ENCODE data around the gene KIF26A.

KIF26A gene

GRCh38 chr14:104195878-104196277, 57.5 kb downstream of the KIF26A start:
- Histone ChIP-seq H3K27me3 (ENCODE audit: low read depth, low read length) (peaks cover 5% of the 10 kb centered on the region; the same call in 1 of the 2 replicates), H3K9me3 (ENCODE audit: insufficient read depth, low read length) (no peaks in the 10 kb centered on the region), H3K79me2 (ENCODE audit: low read length) (no peaks in the 10 kb centered on the region), H3K36me3 (replicated peaks; ENCODE audit: low read depth, low read length) (no peaks in the 10 kb centered on the region), H3K4me3 (ENCODE audit: low read length) (no peak overlapping the region), H3K4me2 (ENCODE audit: low read length) (no peak overlapping the region), H4K20me1 (ENCODE audit: insufficient read depth, low read length) (no peaks in the 10 kb centered on the region), H3K27ac (ENCODE audit: low read length) (no peak overlapping the region), H3K9ac (ENCODE audit: low read length) (no peak overlapping the region), H3K4me1 (ENCODE audit: low read length) (no peaks in the 10 kb centered on the region), H2AFZ (ENCODE audit: low read depth, low read length) (no peak overlapping the region)
- TF ChIP-seq EZH2phosphoT487 (IDR thresholded peaks at IDR 0.05; ENCODE audit: low read depth) = no peak
- no peak for TF ChIP-seq CTCF (IDR thresholded peaks at IDR 0.05; ENCODE audit: low read depth, low read length)

- no peaks in the 10 kb centered on the region for H3K79me2 ChIP-seq (ENCODE audit: low read length)
- H2AFZ ChIP-seq (ENCODE audit: low read depth, low read length) = no peak overlapping the region
- no peak overlapping the region for H3K4me3 ChIP-seq (ENCODE audit: low read length)
- no peak overlapping the region for H3K4me2 ChIP-seq (ENCODE audit: low read length)
- no peak overlapping the region for H3K27ac ChIP-seq (ENCODE audit: low read length)
- peaks cover 5% of the 10 kb centered on the region; the same call in 1 of the 2 replicates for H3K27me3 ChIP-seq (ENCODE audit: low read depth, low read length)
- H3K9me3 ChIP-seq (ENCODE audit: insufficient read depth, low read length) = no peaks in the 10 kb centered on the region
- no peaks in the 10 kb centered on the region for H3K4me1 ChIP-seq (ENCODE audit: low read length)
- H3K36me3 ChIP-seq (replicated peaks; ENCODE audit: low read depth, low read length) = no peaks in the 10 kb centered on the region
- H4K20me1 ChIP-seq (ENCODE audit: insufficient read depth, low read length) = no peaks in the 10 kb centered on the region
- no peak overlapping the region for H3K9ac ChIP-seq (ENCODE audit: low read length)
- TF ChIP-seq EZH2phosphoT487 (IDR thresholded peaks at IDR 0.05; ENCODE audit: low read depth) (no peak), CTCF (IDR thresholded peaks at IDR 0.05; ENCODE audit: low read depth, low read length) (no peak)
Observed at GRCh38 chr14:104196461-104197140, 58.2 kb downstream of the KIF26A start.

- no peak overlapping the region for H2AFZ ChIP-seq (ENCODE audit: low read depth, low read length)
- H3K9me3 ChIP-seq (ENCODE audit: insufficient read depth, low read length) = no peaks in the 10 kb centered on the region
- peaks cover 5% of the 10 kb centered on the region; the same call in 1 of the 2 replicates for H3K27me3 ChIP-seq (ENCODE audit: low read depth, low read length)
- H3K79me2 ChIP-seq (ENCODE audit: low read length) = no peaks in the 10 kb centered on the region
- H3K4me3 ChIP-seq (ENCODE audit: low read length) = no peak overlapping the region
- H3K27ac ChIP-seq (ENCODE audit: low read length) = no peak overlapping the region
- no peaks in the 10 kb centered on the region for H3K36me3 ChIP-seq (replicated peaks; ENCODE audit: low read depth, low read length)
- no peak overlapping the region for H3K4me2 ChIP-seq (ENCODE audit: low read length)
- no peaks in the 10 kb centered on the region for H3K4me1 ChIP-seq (ENCODE audit: low read length)
- no peak overlapping the region for H3K9ac ChIP-seq (ENCODE audit: low read length)
- TF ChIP-seq EZH2phosphoT487 (IDR thresholded peaks at IDR 0.05; ENCODE audit: low read depth) = no peak
- TF ChIP-seq CTCF (IDR thresholded peaks at IDR 0.05; ENCODE audit: low read depth, low read length) = no peak
- no peaks in the 10 kb centered on the region for H4K20me1 ChIP-seq (ENCODE audit: insufficient read depth, low read length)
Observed at GRCh38 chr14:104197449-104198247, 59.3 kb downstream of the KIF26A start.

GRCh38 chr14:104199266-104199895, 61.0 kb downstream of the KIF26A start:
- no peaks in the 10 kb centered on the region for H3K36me3 ChIP-seq (replicated peaks; ENCODE audit: low read depth, low read length)
- H3K4me3 ChIP-seq (ENCODE audit: low read length) = no peak overlapping the region
- no peaks in the 10 kb centered on the region for H3K4me1 ChIP-seq (ENCODE audit: low read length)
- H3K27me3 ChIP-seq (ENCODE audit: low read depth, low read length) = peaks cover 5% of the 10 kb centered on the region; the same call in 1 of the 2 replicates
- no peak overlapping the region for H3K4me2 ChIP-seq (ENCODE audit: low read length)
- no peaks in the 10 kb centered on the region for H3K79me2 ChIP-seq (ENCODE audit: low read length)
- no peak overlapping the region for H2AFZ ChIP-seq (ENCODE audit: low read depth, low read length)
- TF ChIP-seq CTCF (IDR thresholded peaks at IDR 0.05; ENCODE audit: low read depth, low read length) (no peak), EZH2phosphoT487 (IDR thresholded peaks at IDR 0.05; ENCODE audit: low read depth) (no peak)
- H3K27ac ChIP-seq (ENCODE audit: low read length) = no peak overlapping the region
- no peak overlapping the region for H3K9ac ChIP-seq (ENCODE audit: low read length)
- H3K9me3 ChIP-seq (ENCODE audit: insufficient read depth, low read length) = no peaks in the 10 kb centered on the region
- no peaks in the 10 kb centered on the region for H4K20me1 ChIP-seq (ENCODE audit: insufficient read depth, low read length)

Measured in OCI-LY3 (cell line).